Testis (tissue), 2 donors: ENCODE results near the gene MGAT5.

Experiments used
- POLR2A ChIP-seq: fragments of 450-650 bp; IDR thresholded peaks from one replicate; pipeline ENCODE4 v1.6.1; 2017; ENCODE audit warnings: antibody characterized with exemption, mild to moderate bottlenecking, moderate library complexity
- TF ChIP-seq, protein P1 (sequence below), 3 experiments: fragments of 450-650 bp in 2 of 3; fragments of 200-600 bp in 1 of 3; sonication (generic) in 1 of 3; IDR thresholded peaks; one replicate each; pipeline ENCODE4 v1.5.1; 2016 to 2019; ENCODE audit warnings: antibody characterized with exemption in 3 of 3, mild to moderate bottlenecking in 2 of 3, moderate library complexity in 1 of 3

DNA sequence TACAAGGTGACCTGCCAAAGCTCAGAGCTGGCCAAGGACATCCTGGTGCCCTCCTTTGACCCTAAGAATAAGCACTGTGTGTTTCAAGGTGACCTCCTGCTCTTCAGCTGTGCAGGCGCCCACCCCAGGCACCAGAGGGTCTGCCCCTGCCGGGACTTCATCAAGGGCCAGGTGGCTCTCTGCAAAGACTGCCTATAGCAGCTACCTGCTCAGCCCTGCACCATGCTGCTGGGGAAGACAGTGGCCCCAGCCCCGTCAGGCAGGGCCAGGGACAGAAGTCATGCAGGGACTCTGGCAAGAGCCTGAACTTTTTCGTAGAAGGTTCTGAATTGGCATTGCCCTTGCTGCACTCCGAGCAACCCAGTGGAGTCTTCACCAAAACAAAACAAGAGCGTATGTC, 194.8 kb downstream of the MGAT5 start:
- TF ChIP-seq POLR2A: no peak
- TF ChIP-seq, protein P1, sequence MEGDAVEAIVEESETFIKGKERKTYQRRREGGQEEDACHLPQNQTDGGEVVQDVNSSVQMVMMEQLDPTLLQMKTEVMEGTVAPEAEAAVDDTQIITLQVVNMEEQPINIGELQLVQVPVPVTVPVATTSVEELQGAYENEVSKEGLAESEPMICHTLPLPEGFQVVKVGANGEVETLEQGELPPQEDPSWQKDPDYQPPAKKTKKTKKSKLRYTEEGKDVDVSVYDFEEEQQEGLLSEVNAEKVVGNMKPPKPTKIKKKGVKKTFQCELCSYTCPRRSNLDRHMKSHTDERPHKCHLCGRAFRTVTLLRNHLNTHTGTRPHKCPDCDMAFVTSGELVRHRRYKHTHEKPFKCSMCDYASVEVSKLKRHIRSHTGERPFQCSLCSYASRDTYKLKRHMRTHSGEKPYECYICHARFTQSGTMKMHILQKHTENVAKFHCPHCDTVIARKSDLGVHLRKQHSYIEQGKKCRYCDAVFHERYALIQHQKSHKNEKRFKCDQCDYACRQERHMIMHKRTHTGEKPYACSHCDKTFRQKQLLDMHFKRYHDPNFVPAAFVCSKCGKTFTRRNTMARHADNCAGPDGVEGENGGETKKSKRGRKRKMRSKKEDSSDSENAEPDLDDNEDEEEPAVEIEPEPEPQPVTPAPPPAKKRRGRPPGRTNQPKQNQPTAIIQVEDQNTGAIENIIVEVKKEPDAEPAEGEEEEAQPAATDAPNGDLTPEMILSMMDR (IDR thresholded peaks at IDR 0.05): no peak
